Skeletal muscle cell (primary cell): Measurements from ENCODE around the gene ME2.
"Not testable (repeated sequence)": the region's sequence is repeated elsewhere in the genome, so short reads cannot be mapped to it uniquely, and the experiment has no call there.

Experiments used
- DNase-seq: peaks from one replicate; pipeline ENCODE4 v3.0.0-alpha.2; 2010; ENCODE audit warnings: low read depth
- H3K4me3 ChIP-seq: 2 replicates; pipeline ENCODE4 v1.5.1; 2011; ENCODE audit warnings: low read depth, mild to moderate bottlenecking, control low read depth, low read length, moderate library complexity

The ME2 gene

GRCh38 chr18:50878345-50879301 lies at the start of gene ME2:
Gene ME2 (plus strand): TSS chr18:50879118. CDS start chr18:50895821, 16,703 bp downstream.
- H3K4me3 ChIP-seq: peak within 1 kb of the TSS; percentile 78
- DNase-seq: peak; percentile 40

GRCh38 chr18:50829644-50830043 lies 49.3 kb upstream of the ME2 start:
- no peak for DNase-seq
- H3K4me3 ChIP-seq: no peak overlapping the region

- DNase-seq: no peak
Measured at GRCh38 chr18:50830544-50830943, 48.4 kb upstream of the ME2 start.

GRCh38 chr18:50832754-50833153 lies 46.2 kb upstream of the ME2 start:
- no peak overlapping the region for H3K4me3 ChIP-seq

More at GRCh38 chr18:50830544-50830943, 48.4 kb upstream of the ME2 start:
- H3K4me3 ChIP-seq: no peak overlapping the region

GRCh38 chr18:50833496-50833895 lies 45.4 kb upstream of the ME2 start:
- not testable (repeated sequence) for DNase-seq, H3K4me3 ChIP-seq

More at GRCh38 chr18:50832754-50833153, 46.2 kb upstream of the ME2 start:
- DNase-seq: no peak

GRCh38 chr18:50836521-50836957 lies 42.4 kb upstream of the ME2 start:
- no peak for DNase-seq
- H3K4me3 ChIP-seq: no peak overlapping the region

- DNase-seq: no peak
- H3K4me3 ChIP-seq: no peak overlapping the region
Measured at GRCh38 chr18:50839341-50839740, 39.6 kb upstream of the ME2 start.

- H3K4me3 ChIP-seq: no peak overlapping the region
- no peak for DNase-seq
Measured at GRCh38 chr18:50839996-50840395, 38.9 kb upstream of the ME2 start.

- DNase-seq: no peak
- H3K4me3 ChIP-seq: no peak overlapping the region
Measured at GRCh38 chr18:50842846-50843245, 36.1 kb upstream of the ME2 start.

- no peak overlapping the region for H3K4me3 ChIP-seq
- DNase-seq: no peak
Measured at GRCh38 chr18:50844554-50844953, 34.4 kb upstream of the ME2 start.

GRCh38 chr18:50844960-50845359 lies 34.0 kb upstream of the ME2 start:
- no peak for DNase-seq

GRCh38 chr18:50847192-50847591 lies 31.7 kb upstream of the ME2 start:
- H3K4me3 ChIP-seq: no peak overlapping the region
- no peak for DNase-seq

More at GRCh38 chr18:50844960-50845359, 34.0 kb upstream of the ME2 start:
- no peak overlapping the region for H3K4me3 ChIP-seq

- no peak overlapping the region for H3K4me3 ChIP-seq
- DNase-seq: no peak
Measured at GRCh38 chr18:50848061-50848551, 30.8 kb upstream of the ME2 start.

- no peak overlapping the region for H3K4me3 ChIP-seq
- DNase-seq: no peak
Measured at GRCh38 chr18:50848991-50849390, 29.9 kb upstream of the ME2 start.

GRCh38 chr18:50849419-50849821 lies 29.5 kb upstream of the ME2 start:
- DNase-seq: no peak
- no peak overlapping the region for H3K4me3 ChIP-seq

- no peak overlapping the region for H3K4me3 ChIP-seq
- DNase-seq: no peak
Measured at GRCh38 chr18:50850307-50851065, 28.4 kb upstream of the ME2 start.

- H3K4me3 ChIP-seq: no peak overlapping the region
- DNase-seq: no peak
Measured at GRCh38 chr18:50853863-50854271, 25.1 kb upstream of the ME2 start.

- H3K4me3 ChIP-seq: no peak overlapping the region
Measured at GRCh38 chr18:50855976-50856757, 22.8 kb upstream of the ME2 start.

GRCh38 chr18:50857166-50857565 lies 21.8 kb upstream of the ME2 start:
- DNase-seq, H3K4me3 ChIP-seq: not testable (repeated sequence)

More at GRCh38 chr18:50855976-50856757, 22.8 kb upstream of the ME2 start:
- DNase-seq: no peak
